Measurements from ENCODE around the gene MFSD6L. TPM values are rescaled to one million over a fixed set of nuclear protein-coding genes. Genes with fewer than 3 reads are reported as not detected.

MFSD6L gene
- total and polyA plus RNA-seq, 4 donors, result 0.11 to 0.36 (median 0.16) TPM; not detected in 1

GRCh38 chr17:8753136-8753975 lies 45.8 kb downstream of the MFSD6L start:
- H3K4me3 ChIP-seq (ENCODE audit: low read depth, low read length), result no peak overlapping the region
- H3K36me3 ChIP-seq (ENCODE audit: control insufficient read depth, insufficient read depth, low read length), result no peaks in the 10 kb centered on the region
- peaks cover 3% of the 10 kb centered on the region for H3K27me3 ChIP-seq (ENCODE audit: control insufficient read depth, insufficient read depth, low read length)
- H3K27ac ChIP-seq (ENCODE audit: low read depth, low read length), result no peak overlapping the region
- H3K9me3 ChIP-seq (ENCODE audit: control insufficient read depth, insufficient read depth, low read length), result no peaks in the 10 kb centered on the region
- 85% methylated on average over 7 of the region's 12 CpGs for WGBS (ENCODE audit: insufficient coverage)
- H3K4me1 ChIP-seq (ENCODE audit: control insufficient read depth, insufficient read depth, low read length), result no peaks in the 10 kb centered on the region
- no peak for DNase-seq (ENCODE audit: low read depth in 4 of 6, low spot score in 6 of 6)

DNA sequence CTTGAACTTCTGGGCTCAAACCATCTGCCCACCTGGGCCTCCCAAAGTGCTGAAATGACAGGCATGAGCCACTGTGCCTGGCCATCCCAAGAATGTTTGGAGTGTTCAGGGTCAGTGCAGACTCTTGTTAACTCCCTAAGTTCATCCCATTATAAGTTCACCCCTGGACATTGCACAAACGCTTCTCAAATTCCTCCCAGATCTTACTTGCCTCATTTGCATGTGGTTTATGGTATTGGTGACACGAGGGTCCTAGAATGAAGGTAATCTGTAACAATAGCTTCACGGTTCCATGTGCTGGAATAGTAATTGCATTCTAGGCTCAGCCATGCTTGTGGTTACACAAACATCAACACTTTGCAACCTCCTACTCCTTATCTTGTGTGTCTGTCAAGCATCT lies 49.5 kb downstream of the MFSD6L start:
- DNase-seq (ENCODE audit: low read depth in 4 of 6, low spot score in 6 of 6), result no peak
- Histone ChIP-seq H3K4me3 (ENCODE audit: low read depth, low read length) (no peak overlapping the region), H3K9me3 (ENCODE audit: control insufficient read depth, insufficient read depth, low read length) (no peaks in the 10 kb centered on the region), H3K4me1 (ENCODE audit: control insufficient read depth, insufficient read depth, low read length) (peaks cover 13% of the 10 kb centered on the region), H3K27ac (ENCODE audit: low read depth, low read length) (no peak overlapping the region), H3K27me3 (ENCODE audit: control insufficient read depth, insufficient read depth, low read length) (no peaks in the 10 kb centered on the region), H3K36me3 (ENCODE audit: control insufficient read depth, insufficient read depth, low read length) (no peaks in the 10 kb centered on the region)
- WGBS (ENCODE audit: insufficient coverage), result 100% methylated on average over 1 of the region's 3 CpGs

DNA sequence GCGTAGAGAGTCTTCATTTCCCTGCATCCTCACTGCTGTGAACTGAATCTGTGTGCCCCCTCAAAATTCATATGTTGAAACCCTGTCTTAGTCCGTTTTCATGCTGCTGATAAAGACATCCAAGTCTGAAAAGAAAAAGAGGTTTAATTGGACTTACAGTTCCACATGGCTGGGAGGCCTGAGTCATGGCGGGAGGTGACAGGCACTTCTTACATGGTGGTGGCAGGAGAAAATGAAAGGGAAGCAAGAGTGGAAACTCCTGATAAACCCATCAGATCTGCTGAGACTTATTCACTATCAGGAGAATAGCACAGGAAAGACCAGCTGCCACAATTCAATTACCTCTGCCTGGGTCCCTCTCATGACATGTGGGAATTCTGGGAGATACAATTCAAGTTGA lies 51.4 kb downstream of the MFSD6L start:
- no peaks in the 10 kb centered on the region for H3K9me3 ChIP-seq (ENCODE audit: control insufficient read depth, insufficient read depth, low read length)
- DNase-seq (ENCODE audit: low read depth in 4 of 6, low spot score in 6 of 6), result no peak
- WGBS (ENCODE audit: insufficient coverage), result 94% methylated on average over 2 of the region's 3 CpGs

More for the DNA sequence above, 51.4 kb downstream of the MFSD6L start:
- no peak overlapping the region for H3K27ac ChIP-seq (ENCODE audit: low read depth, low read length)
- no peak overlapping the region for H3K4me3 ChIP-seq (ENCODE audit: low read depth, low read length)
- H3K27me3 ChIP-seq (ENCODE audit: control insufficient read depth, insufficient read depth, low read length), result no peaks in the 10 kb centered on the region
- no peaks in the 10 kb centered on the region for H3K36me3 ChIP-seq (ENCODE audit: control insufficient read depth, insufficient read depth, low read length)
- H3K4me1 ChIP-seq (ENCODE audit: control insufficient read depth, insufficient read depth, low read length), result peaks cover 13% of the 10 kb centered on the region

Other genes starting within 250 kb of the MFSD6L start
- 100 to 1,000 TPM; 111 to 121 TPM for gene MYH10, start 168.6 kb downstream of the MFSD6L start, total RNA-seq
- gene MYH10, start 168.6 kb downstream of the MFSD6L start, polyA plus RNA-seq (ENCODE audit: insufficient read length in 2 of 2), result 100 to 1,000 TPM in 1 of 2 donors, 10 to 100 TPM in 1; 86.0 to 101 TPM
- under 1 TPM in 1 of 2 donors, not detected in 1; 0.22 TPM for gene CCDC42, start 54.5 kb downstream of the MFSD6L start, total RNA-seq
- gene CCDC42, start 54.5 kb downstream of the MFSD6L start, polyA plus RNA-seq (ENCODE audit: insufficient read length in 2 of 2), result not detected
- gene SPDYE4, start 40.8 kb downstream of the MFSD6L start, total RNA-seq, result not detected
- under 1 TPM in 1 of 2 donors, not detected in 1; 0.98 TPM for gene SPDYE4, start 40.8 kb downstream of the MFSD6L start, polyA plus RNA-seq (ENCODE audit: insufficient read length in 2 of 2)
- gene PIK3R6, start 68.3 kb upstream of the MFSD6L start, total RNA-seq, result under 1 TPM; 0.50 to 0.94 TPM
- 1 to 10 TPM; 3.2 to 4.7 TPM for gene PIK3R6, start 68.3 kb upstream of the MFSD6L start, polyA plus RNA-seq (ENCODE audit: insufficient read length in 2 of 2)
- 1 to 10 TPM; 2.5 to 3.3 TPM for gene PIK3R5, start 166.3 kb upstream of the MFSD6L start, total RNA-seq
- 1 to 10 TPM; 2.6 to 2.7 TPM for gene PIK3R5, start 166.3 kb upstream of the MFSD6L start, polyA plus RNA-seq (ENCODE audit: insufficient read length in 2 of 2)
- gene NTN1, start 222.1 kb upstream of the MFSD6L start, total RNA-seq, result 10 to 100 TPM; 18.7 to 32.2 TPM
- gene NTN1, start 222.1 kb upstream of the MFSD6L start, polyA plus RNA-seq (ENCODE audit: insufficient read length in 2 of 2), result 100 to 1,000 TPM in 1 of 2 donors, 10 to 100 TPM in 1; 88.0 to 137 TPM

Measured in spinal cord (tissue), 10 donors.